GM19372 (cell line): ENCODE measurements around the gene USF2.

ENCODE experiments used
- ATAC-seq: cut with Tn5 transposase; IDR thresholded peaks from one replicate; pipeline ENCODE4 v1.9.1; 2021; ENCODE audit warnings: mild to moderate bottlenecking, low read depth, moderate library complexity; ENCODE audit not compliant: unreplicated experiment

USF2 gene

GRCh38 chr19:35241417-35241816, 27.3 kb upstream of the USF2 start:
- no peak for ATAC-seq

GRCh38 chr19:35246466-35247092, 22.2 kb upstream of the USF2 start:
- ATAC-seq, result no peak

- ATAC-seq, result peak; percentile 48
Observed at GRCh38 chr19:35247526-35248309, 21.0 kb upstream of the USF2 start.

- peak; percentile 71 for ATAC-seq
Observed at GRCh38 chr19:35248310-35249145, 20.2 kb upstream of the USF2 start, which contains the start of gene LSR. LSR (plus strand) TSS chr19:35249002; CDS start chr19:35249023, 21 bp downstream.

GRCh38 chr19:35249146-35249847, 19.5 kb upstream of the USF2 start:
- no peak for ATAC-seq

GRCh38 chr19:35249848-35250711, 18.7 kb upstream of the USF2 start:
- ATAC-seq, result no peak

- ATAC-seq, result no peak
Observed at GRCh38 chr19:35251456-35251855, 17.3 kb upstream of the USF2 start.

- ATAC-seq, result no peak
Observed at GRCh38 chr19:35253316-35254286, 15.2 kb upstream of the USF2 start.

- no peak for ATAC-seq
Observed at GRCh38 chr19:35254341-35255297, 14.1 kb upstream of the USF2 start.

- no peak for ATAC-seq
Observed at GRCh38 chr19:35256566-35256965, 12.2 kb upstream of the USF2 start.

- no peak for ATAC-seq
Observed at GRCh38 chr19:35257113-35257461, 11.7 kb upstream of the USF2 start.

GRCh38 chr19:35260694-35261304, 8.0 kb upstream of the USF2 start:
- ATAC-seq, result no peak

GRCh38 chr19:35261356-35262100, 7.2 kb upstream of the USF2 start:
- ATAC-seq, result no peak

- no peak for ATAC-seq
Observed at GRCh38 chr19:35262101-35262761, 6.5 kb upstream of the USF2 start.

- no peak for ATAC-seq
Observed at GRCh38 chr19:35264268-35265125, 4.3 kb upstream of the USF2 start.
